Measurements from ENCODE around the gene PPP1R15B.
A peak's percentile ranks its signal among the peaks of the same experiment; 100 is the strongest.

Gene PPP1R15B

DNA sequence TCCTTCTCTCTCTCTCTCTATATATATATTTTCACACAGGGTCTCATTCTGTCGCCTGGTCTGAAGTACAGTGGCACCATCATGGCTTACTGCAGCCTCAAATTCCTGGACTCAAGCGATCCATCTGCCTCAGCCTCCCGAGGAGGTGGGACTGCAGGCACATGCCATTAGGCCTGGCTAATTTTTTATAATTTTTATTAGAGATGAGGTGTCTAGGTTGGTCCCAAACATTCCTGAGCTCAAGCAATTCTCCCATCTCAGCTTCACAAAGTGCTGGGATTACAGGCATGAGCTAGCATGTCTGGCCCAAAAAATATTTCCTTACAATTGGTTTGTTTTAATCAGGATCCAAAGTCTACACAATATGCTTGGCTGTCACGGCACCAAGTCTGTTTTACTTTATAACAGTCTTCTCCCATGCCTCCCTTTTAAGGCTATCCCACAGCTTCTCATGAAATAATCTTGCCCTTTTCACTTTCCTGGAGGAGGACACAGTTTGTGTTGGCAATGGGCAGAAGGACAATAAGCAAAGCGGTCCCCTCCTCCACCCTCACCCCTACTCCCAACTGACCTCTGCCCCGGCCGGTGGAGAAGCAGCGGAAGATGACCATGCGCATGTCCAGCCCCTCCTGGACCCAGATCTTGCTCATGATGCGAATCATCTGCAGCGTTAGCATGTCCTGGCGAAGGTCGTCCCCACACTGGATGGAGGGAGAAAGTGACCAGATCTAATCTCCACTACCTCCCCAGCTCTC is 28.2 kb upstream of the PPP1R15B start:
- Histone ChIP-seq H3K4me1 (peaks cover 0 to 43% (median 23%) of the 10 kb centered on the region in 10 experiments; a peak in 18 of 20 replicates), H3K9me3 (replicated peaks in 1 of 11) (no peaks in the 10 kb centered on the region), H3K4me2 (no peak overlapping the region), H3K4me3 (no peak overlapping the region), H3K36me3 (peaks cover 93 to 100% (median 98%) of the 10 kb centered on the region in 11 experiments), H3K9ac (no peak overlapping the region; a peak in 1 of 22 replicates), H3K27me3 (no peaks in the 10 kb centered on the region), H4K20me1 (no peaks in the 10 kb centered on the region), H3K27ac (no peak overlapping the region)
- TF ChIP-seq Cebpa-rat (IDR thresholded peaks at IDR 0.05) = no peak

DNA sequence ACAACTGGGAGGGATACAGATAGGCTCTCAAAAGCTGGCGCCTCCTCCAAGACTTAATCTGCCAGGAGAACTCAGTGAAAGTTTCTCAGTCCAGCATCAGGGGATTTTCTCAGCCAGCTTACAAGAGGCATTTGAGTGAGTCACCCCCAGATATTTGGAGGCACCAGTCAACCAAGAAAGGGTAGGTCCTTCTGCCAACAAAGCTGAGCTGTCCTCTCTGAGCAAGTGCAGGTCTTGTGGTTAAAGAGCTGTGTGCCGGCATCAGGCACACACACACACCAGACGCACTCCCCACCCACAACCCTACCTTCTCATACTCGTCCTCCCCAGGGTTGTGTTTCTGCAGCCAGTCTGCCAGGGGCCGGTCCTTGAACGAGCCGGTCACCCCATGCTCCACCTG is 27.0 kb upstream of the PPP1R15B start:
- no peak overlapping the region; a peak in 1 of 22 replicates for H3K4me2 ChIP-seq
- H3K9ac ChIP-seq = 0 out of 22 replicates have a peak overlapping the region, but pooled peaks of 2 of the 11 experiments have one; percentile 7 to 10
- no peak overlapping the region for H3K4me3 ChIP-seq

DNA sequence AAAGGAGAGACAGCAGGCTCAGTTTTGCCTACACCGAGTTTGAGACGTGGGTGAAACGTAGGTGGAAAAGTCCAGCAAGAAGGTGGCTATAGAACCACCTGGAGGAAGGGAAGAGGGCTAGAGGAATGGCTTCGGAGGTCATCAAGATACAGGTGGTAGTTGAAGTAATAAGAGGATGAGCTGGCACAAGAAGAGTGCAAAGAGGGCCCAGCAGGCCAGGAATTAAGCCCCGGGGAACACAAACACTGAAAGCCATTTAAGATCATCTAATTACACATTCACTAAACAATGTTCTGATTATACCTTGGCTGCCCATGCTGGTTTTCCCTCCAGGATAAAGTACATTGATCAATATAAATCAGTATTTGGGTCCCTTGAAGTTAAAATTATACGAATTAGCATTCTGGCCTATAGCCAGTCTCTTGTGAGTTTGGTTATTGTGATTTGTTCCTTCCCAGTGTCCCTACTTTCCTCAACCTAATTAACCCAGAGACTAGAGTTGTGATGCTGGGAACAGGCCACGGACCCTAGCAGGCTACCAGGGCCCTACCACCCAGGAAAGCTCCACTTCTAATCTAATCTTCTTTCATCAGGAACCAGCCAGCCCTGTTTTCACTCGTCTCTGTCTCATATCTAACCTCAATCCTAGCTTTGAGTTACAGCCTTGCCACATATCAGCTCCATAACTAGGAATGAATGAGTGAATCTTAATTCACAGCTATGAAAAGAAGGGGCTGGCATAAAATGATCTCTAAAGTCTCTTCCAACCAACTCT is 26.4 kb upstream of the PPP1R15B start:
- Histone ChIP-seq H3K4me3 (no peak overlapping the region), H3K4me2 (peak overlapping the region in 2 of 11 experiments; percentile 82 to 83; a peak in 3 of 22 replicates)
- TF ChIP-seq Cebpa-rat (IDR thresholded peaks at IDR 0.05) = no peak

More for the DNA sequence above, 27.0 kb upstream of the PPP1R15B start:
- no peaks in the 10 kb centered on the region for H3K27me3 ChIP-seq
- no peaks in the 10 kb centered on the region for H4K20me1 ChIP-seq
- H3K4me1 ChIP-seq = peaks cover 0 to 51% (median 27%) of the 10 kb centered on the region in 10 experiments; a peak in 18 of 20 replicates
- no peaks in the 10 kb centered on the region for H3K9me3 ChIP-seq (replicated peaks in 1 of 11)
- peaks cover 93 to 100% (median 98%) of the 10 kb centered on the region in 11 experiments for H3K36me3 ChIP-seq
- peak overlapping the region in 5 of 11 experiments; percentile 4 to 80 (median 24); a peak in 4 of 22 replicates for H3K27ac ChIP-seq
- no peak for TF ChIP-seq Cebpa-rat (IDR thresholded peaks at IDR 0.05)

DNA sequence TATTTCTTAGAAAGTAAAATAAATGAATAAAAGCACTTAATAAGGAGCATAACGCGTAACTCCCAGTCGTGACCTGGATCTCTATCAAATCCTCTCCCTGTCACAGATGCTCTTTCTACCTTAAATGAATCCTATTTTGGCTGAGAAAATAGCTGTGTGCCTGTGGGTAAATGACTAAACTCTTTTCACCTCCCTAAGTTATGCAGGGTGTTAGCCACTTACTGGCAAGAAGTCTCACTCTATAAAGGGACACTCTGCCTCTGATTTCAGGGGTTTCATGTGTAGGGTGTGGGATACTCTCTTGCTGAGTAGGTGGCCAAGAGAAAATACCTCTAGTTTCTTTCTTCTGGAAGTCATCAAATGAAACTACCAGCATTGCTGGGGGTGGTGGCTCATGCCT is 24.3 kb upstream of the PPP1R15B start:
- peaks cover 91 to 100% (median 97%) of the 10 kb centered on the region in 11 experiments for H3K36me3 ChIP-seq
- H3K4me1 ChIP-seq = peaks cover 0 to 51% (median 27%) of the 10 kb centered on the region in 10 experiments; a peak in 18 of 20 replicates
- no peaks in the 10 kb centered on the region for H3K9me3 ChIP-seq (replicated peaks in 1 of 11)
- peak overlapping the region in 1 of 10 experiments; percentile 5; a peak in 3 of 20 replicates for H3K4me3 ChIP-seq
- no peak; a peak in 1 of 22 replicates for TF ChIP-seq Cebpa-rat (IDR thresholded peaks at IDR 0.05)
- H3K27me3 ChIP-seq = no peaks in the 10 kb centered on the region
- peak overlapping the region in 10 of 11 experiments; percentile 14 to 83 (median 54); a peak in 17 of 22 replicates for H3K4me2 ChIP-seq
- H3K9ac ChIP-seq = peak overlapping the region in 10 of 11 experiments; percentile 4 to 66 (median 53); a peak in 15 of 22 replicates
- peak overlapping the region in 9 of 11 experiments; percentile 32 to 80 (median 71); a peak in 17 of 22 replicates for H3K27ac ChIP-seq
- H4K20me1 ChIP-seq = no peaks in the 10 kb centered on the region; a peak in 1 of 22 replicates

More for the DNA sequence above, 26.4 kb upstream of the PPP1R15B start:
- Histone ChIP-seq H3K36me3 (peaks cover 93 to 100% (median 98%) of the 10 kb centered on the region in 11 experiments), H3K4me1 (peaks cover 0 to 51% (median 27%) of the 10 kb centered on the region in 10 experiments; a peak in 18 of 20 replicates), H3K9me3 (replicated peaks in 1 of 11) (no peaks in the 10 kb centered on the region), H3K27me3 (no peaks in the 10 kb centered on the region), H3K9ac (0 out of 22 replicates have a peak overlapping the region, but pooled peaks of 2 of the 11 experiments have one; percentile 7 to 10), H3K27ac (peak overlapping the region in 6 of 11 experiments; percentile 4 to 80 (median 32); a peak in 6 of 22 replicates), H4K20me1 (no peaks in the 10 kb centered on the region)

GRCh38 chr1:204435381-204435831 is 23.8 kb upstream of the PPP1R15B start:
- Histone ChIP-seq H4K20me1 (no peaks in the 10 kb centered on the region; a peak in 1 of 22 replicates), H3K27ac (peak overlapping the region in 9 of 11 experiments; percentile 32 to 80 (median 71); a peak in 17 of 22 replicates), H3K4me2 (peak overlapping the region in 10 of 11 experiments; percentile 14 to 83 (median 54); a peak in 17 of 22 replicates), H3K36me3 (peaks cover 90 to 100% (median 98%) of the 10 kb centered on the region in 11 experiments), H3K9me3 (replicated peaks in 1 of 11) (no peaks in the 10 kb centered on the region), H3K27me3 (no peaks in the 10 kb centered on the region), H3K9ac (peak overlapping the region in 7 of 11 experiments; percentile 39 to 66 (median 54); a peak in 12 of 22 replicates), H3K4me3 (peak overlapping the region in 1 of 10 experiments; percentile 5; a peak in 3 of 20 replicates), H3K4me1 (peaks cover 0 to 51% (median 27%) of the 10 kb centered on the region in 10 experiments; a peak in 18 of 20 replicates)
- peak in 9 of 11 experiments; percentile 39 to 89 (median 73); a peak in 15 of 22 replicates for TF ChIP-seq Cebpa-rat (IDR thresholded peaks at IDR 0.05)

DNA sequence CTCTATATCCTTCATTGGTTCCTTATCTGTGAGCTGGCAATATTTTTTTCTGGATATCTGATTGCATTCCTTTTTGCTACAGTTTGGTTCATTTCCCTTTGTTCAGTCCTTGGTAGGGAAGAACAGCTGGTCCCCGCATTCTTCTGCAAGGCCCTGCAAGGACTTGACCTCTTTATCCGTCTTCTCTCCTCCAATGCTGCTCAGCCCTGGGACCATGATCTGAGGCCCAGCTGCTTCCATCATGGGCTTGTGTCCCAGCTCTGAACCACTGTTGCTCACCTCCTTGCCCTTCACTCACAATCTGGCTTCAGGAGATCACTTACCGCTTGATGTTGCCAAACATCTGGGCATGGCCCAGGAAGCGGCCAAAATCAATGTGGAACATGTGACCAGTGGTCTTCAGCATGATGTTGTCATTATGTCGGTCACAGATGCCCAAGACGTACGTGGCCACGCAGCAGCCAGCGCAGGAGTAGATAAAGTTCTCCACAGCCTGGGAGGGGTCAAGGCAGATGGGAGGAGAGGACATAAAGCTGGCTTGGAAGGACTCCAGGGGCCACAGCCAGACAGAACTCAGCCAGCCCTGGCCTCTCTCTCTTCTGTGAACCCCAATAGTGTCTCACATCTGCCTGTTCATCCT is 22.6 kb upstream of the PPP1R15B start:
- Histone ChIP-seq H3K27ac (peak overlapping the region in 8 of 11 experiments; percentile 63 to 80 (median 71); a peak in 16 of 22 replicates), H3K9me3 (replicated peaks in 1 of 11) (no peaks in the 10 kb centered on the region), H3K36me3 (peaks cover 88 to 100% (median 97%) of the 10 kb centered on the region in 11 experiments), H3K4me1 (peaks cover 0 to 51% (median 27%) of the 10 kb centered on the region in 10 experiments; a peak in 18 of 20 replicates), H3K4me2 (peak overlapping the region in 4 of 11 experiments; percentile 51 to 83 (median 77); a peak in 5 of 22 replicates), H3K4me3 (no peak overlapping the region), H3K27me3 (no peaks in the 10 kb centered on the region), H4K20me1 (no peaks in the 10 kb centered on the region; a peak in 1 of 22 replicates), H3K9ac (peak overlapping the region in 2 of 11 experiments; percentile 63; a peak in 2 of 22 replicates)
- no peak for TF ChIP-seq Cebpa-rat (IDR thresholded peaks at IDR 0.05)

- H3K36me3 ChIP-seq = peaks cover 88 to 100% (median 97%) of the 10 kb centered on the region in 11 experiments
- H3K27ac ChIP-seq = peak overlapping the region in 6 of 11 experiments; percentile 3 to 80 (median 54); a peak in 6 of 22 replicates
- no peak for TF ChIP-seq Cebpa-rat (IDR thresholded peaks at IDR 0.05)
- no peak overlapping the region for H3K4me3 ChIP-seq
- H3K4me1 ChIP-seq = peaks cover 0 to 37% (median 27%) of the 10 kb centered on the region in 10 experiments; a peak in 18 of 20 replicates
- no peak overlapping the region for H3K4me2 ChIP-seq
- H4K20me1 ChIP-seq = no peaks in the 10 kb centered on the region; a peak in 1 of 22 replicates
- no peaks in the 10 kb centered on the region for H3K9me3 ChIP-seq (replicated peaks in 1 of 11)
- H3K27me3 ChIP-seq = no peaks in the 10 kb centered on the region
- H3K9ac ChIP-seq = peak overlapping the region in 2 of 11 experiments; percentile 4 to 9; a peak in 2 of 22 replicates
Measured at GRCh38 chr1:204432708-204433107, 21.1 kb upstream of the PPP1R15B start.

Measured in BLaER1 treated with 17β-estradiol and CSF1 and Interleukin-3, amounts not matched to agents 10 nM and 100 nM (cell line).